ENCODE data around the gene SERPIND1. TPM values are rescaled to one million over a fixed set of nuclear protein-coding genes. Genes with fewer than 3 reads are reported as not detected.

Gene SERPIND1
- polyA plus RNA-seq, 3 donors: not detected

- WGBS (ENCODE audit: insufficient coverage): no CpG with 5 or more reads among the region's 3 CpGs
- no peak for DNase-seq
- H3K4me1 Mint-ChIP-seq: peaks cover 9% of the 10 kb centered on the region
- peaks cover 0 to 2% (median 0%) of the 10 kb centered on the region in 7 donors for H3K9me3 Mint-ChIP-seq
- Histone ChIP-seq H3K79me2 (ENCODE audit: insufficient read depth, low read length) (peaks cover 21% of the 10 kb centered on the region), H3K9ac (ENCODE audit: insufficient read depth, low read length, poor library complexity, severe bottlenecking) (no peak overlapping the region), H4K20me1 (ENCODE audit: insufficient read depth, low read length) (peaks cover 43% of the 10 kb centered on the region), H3K9me3 (replicated peaks in 1 of 2; ENCODE audit: control insufficient read depth in 1 of 2, insufficient read depth in 1 of 2, low read length in 2 of 2) (no peaks in the 10 kb centered on the region), H3K27ac (ENCODE audit: low read depth in 1 of 2, low read length in 2 of 2) (no peak overlapping the region), H3K27me3 (ENCODE audit: control insufficient read depth in 2 of 2, insufficient read depth in 2 of 2, low read length in 2 of 2) (no peaks in the 10 kb centered on the region), H3K4me1 (ENCODE audit: control insufficient read depth in 1 of 2, insufficient read depth in 2 of 2, low read length in 2 of 2) (peaks cover 8 to 9% of the 10 kb centered on the region in 2 donors), H2AFZ (ENCODE audit: insufficient read depth, low read depth, low read length, poor library complexity, severe bottlenecking) (no peak overlapping the region), H3K4me2 (replicated peaks; ENCODE audit: extremely low read depth, low read length, poor library complexity, severe bottlenecking) (no peak overlapping the region), H3K4me3 (replicated peaks in 1 of 3; ENCODE audit: low read depth in 2 of 3, low read length in 3 of 3) (no peak overlapping the region), H3K36me3 (replicated peaks in 1 of 2; ENCODE audit: control insufficient read depth in 1 of 2, insufficient read depth in 2 of 2, low read length in 2 of 2) (peaks cover 44 to 62% of the 10 kb centered on the region in 2 donors)
- no peak for TF ChIP-seq CTCF (IDR thresholded peaks at IDR 0.05)
- intact Hi-C loops (cut with micrococcal nuclease): no loop called here
- no peaks in the 10 kb centered on the region for H3K27me3 Mint-ChIP-seq (ENCODE audit: low read depth in 3 of 3)
- peaks cover 59 to 65% of the 10 kb centered on the region in 2 donors for H3K36me3 Mint-ChIP-seq
- H3K27ac Mint-ChIP-seq: no peak overlapping the region
- H3K4me3 Mint-ChIP-seq: no peak overlapping the region
Observed at GRCh38 chr22:20834206-20834605, 60.3 kb downstream of the SERPIND1 start.

- no peak overlapping the region for H3K4me3 Mint-ChIP-seq
- Histone ChIP-seq H3K27ac (ENCODE audit: low read depth in 1 of 2, low read length in 2 of 2) (no peak overlapping the region), H3K27me3 (ENCODE audit: control insufficient read depth in 2 of 2, insufficient read depth in 2 of 2, low read length in 2 of 2) (no peaks in the 10 kb centered on the region), H3K9me3 (replicated peaks in 1 of 2; ENCODE audit: control insufficient read depth in 1 of 2, insufficient read depth in 1 of 2, low read length in 2 of 2) (no peaks in the 10 kb centered on the region), H3K4me2 (replicated peaks; ENCODE audit: extremely low read depth, low read length, poor library complexity, severe bottlenecking) (no peak overlapping the region), H2AFZ (ENCODE audit: insufficient read depth, low read depth, low read length, poor library complexity, severe bottlenecking) (no peak overlapping the region), H3K36me3 (replicated peaks in 1 of 2; ENCODE audit: control insufficient read depth in 1 of 2, insufficient read depth in 2 of 2, low read length in 2 of 2) (peaks cover 41 to 57% of the 10 kb centered on the region in 2 donors), H3K79me2 (ENCODE audit: insufficient read depth, low read length) (peaks cover 26% of the 10 kb centered on the region), H4K20me1 (ENCODE audit: insufficient read depth, low read length) (peaks cover 48% of the 10 kb centered on the region), H3K4me3 (replicated peaks in 1 of 3; ENCODE audit: low read depth in 2 of 3, low read length in 3 of 3) (no peak overlapping the region), H3K4me1 (ENCODE audit: control insufficient read depth in 1 of 2, insufficient read depth in 2 of 2, low read length in 2 of 2) (peaks cover 8 to 9% of the 10 kb centered on the region in 2 donors), H3K9ac (ENCODE audit: insufficient read depth, low read length, poor library complexity, severe bottlenecking) (no peak overlapping the region)
- peak overlapping the region in 1 of 7 donors; percentile 10 for H3K27ac Mint-ChIP-seq
- peaks cover 0 to 2% (median 0%) of the 10 kb centered on the region in 7 donors for H3K9me3 Mint-ChIP-seq
- peaks cover 54 to 60% of the 10 kb centered on the region in 2 donors for H3K36me3 Mint-ChIP-seq
- no peak for DNase-seq
- H3K4me1 Mint-ChIP-seq: peaks cover 9% of the 10 kb centered on the region
- intact Hi-C loops (cut with micrococcal nuclease): no loop called here
- 94% methylated on average over 2 of the region's 3 CpGs for WGBS (ENCODE audit: insufficient coverage)
- H3K27me3 Mint-ChIP-seq (ENCODE audit: low read depth in 3 of 3): no peaks in the 10 kb centered on the region
- no peak for TF ChIP-seq CTCF (IDR thresholded peaks at IDR 0.05)
Observed at GRCh38 chr22:20834725-20835124, 60.8 kb downstream of the SERPIND1 start.

Other genes with a start within 250 kb of the SERPIND1 start
- 10 to 100 TPM; 22.8 to 74.4 (median 38.2) TPM for gene PI4KA, start 84.7 kb downstream of the SERPIND1 start, polyA plus RNA-seq
- gene SNAP29, start 84.9 kb downstream of the SERPIND1 start, polyA plus RNA-seq: 10 to 100 TPM; 22.3 to 32.8 (median 28.9) TPM
- gene CRKL, start 143.3 kb downstream of the SERPIND1 start, polyA plus RNA-seq: 10 to 100 TPM; 26.0 to 37.5 (median 29.4) TPM
- 10 to 100 TPM in 1 of 3 donors, 1 to 10 TPM in 2; 2.1 to 40.9 (median 2.3) TPM for gene AIFM3, start 193.1 kb downstream of the SERPIND1 start, polyA plus RNA-seq
- 10 to 100 TPM in 2 of 3 donors, 1 to 10 TPM in 1; 7.1 to 63.3 (median 11.5) TPM for gene LZTR1, start 208.2 kb downstream of the SERPIND1 start, polyA plus RNA-seq
- gene THAP7, start 228.0 kb downstream of the SERPIND1 start, polyA plus RNA-seq: 10 to 100 TPM; 18.4 to 22.9 (median 19.8) TPM
- not detected for gene P2RX6, start 241.1 kb downstream of the SERPIND1 start, polyA plus RNA-seq

All from CD14-positive monocyte (primary cell).